Breast epithelium (tissue), 4 donors: ENCODE data around the gene ALOX5AP. TPM values are rescaled to one million over a fixed set of nuclear protein-coding genes. Genes with fewer than 3 reads are reported as not detected.

ENCODE experiments used
- DNase-seq, 2 donors: peaks; one replicate each; pipeline ENCODE4 v3.0.0-alpha.2; 2019; ENCODE audit warnings: low spot score in 2 of 2
- H3K27ac ChIP-seq, 2 donors: fragments of 200-600 bp; sonication (generic) in 1 of 2; one replicate each; pipeline ENCODE4 v1.5.1; 2016 to 2019; ENCODE audit warnings: mild to moderate bottlenecking in 1 of 2
- H3K27me3 ChIP-seq, 2 donors: fragments of 200-600 bp; sonication (generic) in 1 of 2; one replicate each; pipeline versions ENCODE4 v1.5.1 to v1.6.0; 2017 to 2019; ENCODE audit warnings: control low read depth in 1 of 2, mild to moderate bottlenecking in 1 of 2
- H3K36me3 ChIP-seq: fragments of 200-600 bp; one replicate; pipeline ENCODE4 v1.5.1; 2019
- H3K4me1 ChIP-seq, 2 donors: fragments of 200-600 bp; sonication (generic); one replicate each; pipeline ENCODE4 v1.5.1; 2016 to 2019; ENCODE audit warnings: control low read depth in 1 of 2
- H3K4me3 ChIP-seq, 3 donors: fragments of 200-600 bp; sonication (generic); 1 replicate in 2 of 3; 2 replicates in 1 of 3; pipeline ENCODE4 v1.5.1; 2016 to 2019; ENCODE audit warnings: mild to moderate bottlenecking in 3 of 3, moderate library complexity in 2 of 3
- H3K9me3 ChIP-seq, 2 donors: fragments of 200-600 bp; sonication (generic) in 1 of 2; one replicate each; pipeline ENCODE4 v1.5.1; 2016 to 2019; ENCODE audit warnings: control low read depth in 1 of 2
- CTCF ChIP-seq, 3 donors: fragments of 450-650 bp; IDR thresholded peaks; one replicate each; pipeline ENCODE4 v1.5.1; 2016 to 2017; ENCODE audit warnings: antibody characterized with exemption in 3 of 3, mild to moderate bottlenecking in 3 of 3, moderate library complexity in 3 of 3
- POLR2A ChIP-seq: fragments of 450-650 bp; IDR thresholded peaks from one replicate; pipeline ENCODE4 v1.6.1; 2016; ENCODE audit warnings: antibody characterized with exemption, mild to moderate bottlenecking, moderate library complexity
- POLR2AphosphoS5 ChIP-seq, 3 donors: sonication (generic); formaldehyde crosslinking; IDR thresholded peaks; one replicate each; pipeline ENCODE4 v1.6.1; 2017; ENCODE audit warnings: antibody characterized with exemption in 3 of 3
- intact Hi-C: fragments of 100-400 bp; cut with DNase I; formaldehyde crosslinking; loops from one replicate; pipeline ENCODE4 v1.15.1; 2023; ENCODE audit warnings: low total_unique reads
- total RNA-seq, 3 donors: library from RNA; depleted of rRNA; stranded (reverse); fragments of >200 nt; gene quantifications; one replicate each; pipeline ENCODE4 v1.1.0, GENCODE V29; 2016

Gene ALOX5AP
- total RNA-seq, 3 donors from 2014 or later = 32.1 to 47.4 (median 37.9) TPM

GRCh38 chr13:30737511-30738337, 2.4 kb downstream of the ALOX5AP start:
- H3K4me3 ChIP-seq = peak overlapping the region in 2 of 3 donors; percentile 2 to 5
- H3K36me3 ChIP-seq = no peaks in the 10 kb centered on the region
- intact Hi-C loops = no loop called here
- H3K27me3 ChIP-seq = no peaks in the 10 kb centered on the region
- no peaks in the 10 kb centered on the region for H3K9me3 ChIP-seq
- no peaks in the 10 kb centered on the region for H3K4me1 ChIP-seq
- no peak for TF ChIP-seq CTCF (IDR thresholded peaks at IDR 0.05)
- H3K27ac ChIP-seq = no peak overlapping the region
- no peak for DNase-seq

DNA sequence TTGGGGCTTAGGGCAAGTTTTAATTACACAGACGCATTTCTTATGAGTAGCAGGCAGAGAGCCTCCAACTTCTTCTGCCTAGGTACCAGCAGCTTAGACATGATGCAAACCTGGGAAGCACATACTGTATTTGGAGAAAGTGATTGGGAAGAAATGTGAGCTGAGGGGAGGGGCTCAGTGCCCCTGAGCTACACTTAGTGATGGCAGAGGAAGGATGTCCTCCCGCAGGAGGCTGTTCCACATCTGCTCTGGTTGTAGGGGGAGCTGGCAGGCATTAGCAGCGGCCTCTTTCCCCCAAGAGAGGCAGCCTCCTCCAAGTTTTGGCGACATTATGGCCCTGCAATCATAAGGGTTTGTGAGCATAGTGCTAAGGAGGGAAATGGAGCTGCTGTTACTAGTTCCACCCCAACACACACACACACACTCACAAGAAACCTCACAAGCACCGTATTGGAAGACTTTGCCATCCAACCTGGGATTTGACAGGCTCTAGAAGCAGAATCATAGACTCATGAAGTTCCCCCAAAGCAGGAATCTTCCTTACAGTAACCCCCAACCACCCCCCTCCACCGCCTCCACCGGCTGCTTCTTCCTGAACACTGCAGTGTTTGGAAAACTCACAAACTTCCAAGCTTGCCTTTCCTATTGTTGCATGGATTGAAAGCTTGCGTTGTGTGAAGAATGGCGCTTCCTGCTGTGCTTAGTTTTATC, 3.3 kb downstream of the ALOX5AP start:
- no peaks in the 10 kb centered on the region for H3K27me3 ChIP-seq
- DNase-seq = no peak
- H3K9me3 ChIP-seq = no peaks in the 10 kb centered on the region
- H3K4me3 ChIP-seq = peak overlapping the region in 1 of 3 donors; percentile 3
- H3K36me3 ChIP-seq = no peaks in the 10 kb centered on the region
- no peak overlapping the region for H3K27ac ChIP-seq
- peaks cover 0 to 2% of the 10 kb centered on the region in 2 donors for H3K4me1 ChIP-seq
- TF ChIP-seq POLR2A = no peak
- no peak for TF ChIP-seq POLR2AphosphoS5 (IDR thresholded peaks at IDR 0.05)
- TF ChIP-seq CTCF (IDR thresholded peaks at IDR 0.05) = no peak
- intact Hi-C loops = no loop called here

DNA sequence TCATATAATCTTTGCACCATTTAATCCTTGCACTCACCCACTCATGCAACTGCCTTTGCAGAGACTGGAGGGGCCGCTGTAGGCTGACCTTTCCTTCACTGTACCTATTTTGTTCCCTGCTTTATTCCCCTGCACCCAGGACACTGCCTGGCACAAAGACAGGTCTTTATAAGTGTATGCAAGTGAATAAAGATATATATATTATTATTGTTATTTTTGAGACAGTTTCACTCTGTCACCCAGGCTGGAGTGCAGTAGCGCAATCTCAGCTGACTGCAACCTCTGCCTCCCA, 3.8 kb downstream of the ALOX5AP start:
- Histone ChIP-seq H3K9me3 (no peaks in the 10 kb centered on the region), H3K27me3 (no peaks in the 10 kb centered on the region), H3K4me3 (no peak overlapping the region), H3K36me3 (no peaks in the 10 kb centered on the region), H3K27ac (no peak overlapping the region), H3K4me1 (peaks cover 0 to 8% of the 10 kb centered on the region in 2 donors)
- intact Hi-C loops = no loop called here
- no peak for DNase-seq
- TF ChIP-seq CTCF (IDR thresholded peaks at IDR 0.05) = no peak
- TF ChIP-seq POLR2A = no peak
- TF ChIP-seq POLR2AphosphoS5 (IDR thresholded peaks at IDR 0.05) = no peak

GRCh38 chr13:30739761-30740642, 4.7 kb downstream of the ALOX5AP start:
- no peak for TF ChIP-seq POLR2AphosphoS5 (IDR thresholded peaks at IDR 0.05)
- TF ChIP-seq CTCF (IDR thresholded peaks at IDR 0.05) = no peak
- TF ChIP-seq POLR2A = no peak
- Histone ChIP-seq H3K36me3 (no peaks in the 10 kb centered on the region), H3K4me3 (peak overlapping the region in 1 of 3 donors; percentile 22), H3K9me3 (no peaks in the 10 kb centered on the region), H3K4me1 (peaks cover 0 to 13% of the 10 kb centered on the region in 2 donors), H3K27ac (peak overlapping the region; percentile 8 to 54), H3K27me3 (no peaks in the 10 kb centered on the region)
- intact Hi-C loops = no loop called here
- DNase-seq = no peak
